Measurements from ENCODE around the gene PRDM8. TPM values are rescaled to one million over a fixed set of nuclear protein-coding genes. Genes with fewer than 3 reads are reported as not detected.
"Not testable (repeated sequence)": the region's sequence is repeated elsewhere in the genome, so short reads cannot be mapped to it uniquely, and the experiment has no call there.

The PRDM8 gene
- total RNA-seq, 1 donor from 2014 or later: 0.28 TPM

- ATAC-seq (no peak), DNase-seq (ENCODE audit: low spot score) (no peak)
Observed at GRCh38 chr4:80225595-80225994, 28.3 kb downstream of the PRDM8 start.

GRCh38 chr4:80226094-80226493 is 28.8 kb downstream of the PRDM8 start:
- ATAC-seq: no peak
- no peak for DNase-seq (ENCODE audit: low spot score)

- DNase-seq (ENCODE audit: low spot score): no peak
- ATAC-seq: no peak
Observed at GRCh38 chr4:80228460-80228859, 31.2 kb downstream of the PRDM8 start.

- DNase-seq (ENCODE audit: low spot score) (no peak), ATAC-seq (no peak)
Observed at GRCh38 chr4:80229128-80229527, 31.8 kb downstream of the PRDM8 start.

GRCh38 chr4:80229590-80229989 is 32.3 kb downstream of the PRDM8 start:
- ATAC-seq (no peak), DNase-seq (ENCODE audit: low spot score) (no peak)

- DNase-seq (ENCODE audit: low spot score) (no peak), ATAC-seq (no peak)
Observed at GRCh38 chr4:80231180-80231579, 33.9 kb downstream of the PRDM8 start.

- DNase-seq (ENCODE audit: low spot score) (no peak), ATAC-seq (no peak)
Observed at GRCh38 chr4:80232707-80233370, 35.5 kb downstream of the PRDM8 start.

GRCh38 chr4:80233390-80233789 is 36.1 kb downstream of the PRDM8 start:
- ATAC-seq: no peak
- no peak for DNase-seq (ENCODE audit: low spot score)

GRCh38 chr4:80235451-80235850 is 38.1 kb downstream of the PRDM8 start:
- ATAC-seq: no peak
- DNase-seq (ENCODE audit: low spot score): no peak

GRCh38 chr4:80237992-80238391 is 40.7 kb downstream of the PRDM8 start:
- ATAC-seq (no peak), DNase-seq (ENCODE audit: low spot score) (no peak)

- no peak for ATAC-seq
- DNase-seq (ENCODE audit: low spot score): no peak
Observed at GRCh38 chr4:80239480-80240150, 42.3 kb downstream of the PRDM8 start.

- ATAC-seq (no peak), DNase-seq (ENCODE audit: low spot score) (no peak)
Observed at GRCh38 chr4:80240976-80241375, 43.7 kb downstream of the PRDM8 start.

GRCh38 chr4:80243274-80244018 is 46.1 kb downstream of the PRDM8 start:
- DNase-seq (ENCODE audit: low spot score) (no peak), ATAC-seq (no peak)

- not testable (repeated sequence) for ATAC-seq; DNase-seq (ENCODE audit: low spot score)
Observed at GRCh38 chr4:80247484-80247883, 50.2 kb downstream of the PRDM8 start.

- ATAC-seq (no peak), DNase-seq (ENCODE audit: low spot score) (no peak)
Observed at GRCh38 chr4:80249144-80249543, 51.8 kb downstream of the PRDM8 start.

- no peak for DNase-seq (ENCODE audit: low spot score)
- no peak for ATAC-seq
Observed at GRCh38 chr4:80252427-80252826, 55.1 kb downstream of the PRDM8 start.

- ATAC-seq: no peak
- DNase-seq (ENCODE audit: low spot score): no peak
Observed at GRCh38 chr4:80252953-80253352, 55.6 kb downstream of the PRDM8 start.

GRCh38 chr4:80253510-80253909 is 56.2 kb downstream of the PRDM8 start:
- no peak for DNase-seq (ENCODE audit: low spot score)
- no peak for ATAC-seq
